GM12865 (cell line): ENCODE measurements around the gene CLSTN3.

Experiments used
- DNase-seq: peaks from one replicate; pipeline ENCODE4 v3.0.0; 2010; ENCODE audit warnings: low read depth
- H3K4me3 ChIP-seq: 2 replicates; pipeline ENCODE4 v1.5.1; 2011; ENCODE audit warnings: mild to moderate bottlenecking, low read depth, low read length, control low read depth
- CTCF ChIP-seq: IDR thresholded peaks from 2 replicates; pipeline ENCODE4 v1.5.1; 2011; ENCODE audit warnings: low read length, control low read depth, low read depth, inconsistent platforms; ENCODE audit not compliant: insufficient read depth; ENCODE audit errors: missing control alignments

CLSTN3 gene

GRCh38 chr12:7096979-7097378, 33.2 kb upstream of the CLSTN3 start:
- no peak overlapping the region for H3K4me3 ChIP-seq
- no peak for DNase-seq
- no peak for TF ChIP-seq CTCF

GRCh38 chr12:7099290-7099996, 30.7 kb upstream of the CLSTN3 start:
- TF ChIP-seq CTCF, result no peak

GRCh38 chr12:7100239-7100638, 29.9 kb upstream of the CLSTN3 start:
- no peak for DNase-seq

More at GRCh38 chr12:7099290-7099996, 30.7 kb upstream of the CLSTN3 start:
- no peak for DNase-seq
- no peak overlapping the region for H3K4me3 ChIP-seq

DNA sequence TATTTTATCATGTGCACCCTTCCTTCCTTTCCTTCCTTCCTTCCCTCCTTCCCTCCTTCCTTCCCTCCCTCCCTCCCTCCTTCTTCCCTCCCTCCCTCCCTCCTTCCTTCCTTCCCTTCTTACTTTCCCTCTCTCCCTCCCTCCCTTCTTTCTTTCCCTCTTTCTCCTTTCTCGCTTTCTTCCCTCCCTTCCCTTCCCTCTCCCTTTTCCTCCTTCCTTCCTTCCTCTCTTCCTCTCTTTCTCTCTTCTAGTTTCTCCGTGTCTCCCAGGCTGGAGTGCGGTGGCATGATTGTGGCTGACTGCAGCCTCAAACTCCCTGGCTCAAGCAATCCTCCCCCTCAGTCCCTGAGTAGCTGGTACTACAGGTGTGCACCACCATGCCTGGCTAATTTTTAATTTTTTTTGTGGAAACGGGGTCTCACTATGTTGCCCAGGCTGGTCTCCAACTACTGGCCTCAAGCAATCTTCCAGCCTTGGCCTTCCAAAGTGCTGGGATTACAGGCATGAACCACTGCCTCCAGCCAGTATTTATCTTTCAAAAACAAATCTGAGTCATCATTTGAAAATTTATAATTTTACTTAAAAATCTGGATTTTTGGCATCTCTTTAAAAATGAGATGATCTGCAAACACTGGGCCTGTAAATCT, 29.0 kb upstream of the CLSTN3 start:
- H3K4me3 ChIP-seq, result no peak overlapping the region
- no peak for TF ChIP-seq CTCF

More at GRCh38 chr12:7100239-7100638, 29.9 kb upstream of the CLSTN3 start:
- H3K4me3 ChIP-seq, result no peak overlapping the region
- TF ChIP-seq CTCF, result no peak

GRCh38 chr12:7101694-7102131, 28.5 kb upstream of the CLSTN3 start:
- no peak for TF ChIP-seq CTCF
- DNase-seq, result no peak
- H3K4me3 ChIP-seq, result no peak overlapping the region

More for the DNA sequence above, 29.0 kb upstream of the CLSTN3 start:
- DNase-seq, result no peak

GRCh38 chr12:7102582-7102981, 27.6 kb upstream of the CLSTN3 start:
- no peak for TF ChIP-seq CTCF
- no peak overlapping the region for H3K4me3 ChIP-seq
- DNase-seq, result no peak
